Astrocyte (in vitro differentiated cells and primary cell): ENCODE measurements around the gene ACOT4. TPM values are rescaled to one million over a fixed set of nuclear protein-coding genes. Genes with fewer than 3 reads are reported as not detected.
"Not testable (repeated sequence)": the region's sequence is repeated elsewhere in the genome, so short reads cannot be mapped to it uniquely, and the experiment has no call there.

Experiments
- DNase-seq: peaks from one replicate; pipeline ENCODE4 v3.0.0-alpha.2; 2010; ENCODE audit warnings: low read depth
- FAIRE-seq: peaks from 2 replicates; lab custom pipeline; 2011; peaks lifted over from hg19 to GRCh38; lab: Jason Lieb, UNC
- H2AFZ ChIP-seq: 2 replicates; pipeline ENCODE4 v1.6.0; 2012; ENCODE audit warnings: low read depth, low read length, inconsistent platforms
- H3K27ac ChIP-seq: 2 replicates; pipeline ENCODE4 v1.5.1; 2011; ENCODE audit warnings: low read depth, low read length, inconsistent platforms
- H3K27me3 ChIP-seq: 2 replicates; pipeline ENCODE4 v1.6.0; 2011; ENCODE audit warnings: low read length, inconsistent platforms; ENCODE audit not compliant: insufficient read depth
- H3K36me3 ChIP-seq: 2 replicates; pipeline ENCODE4 v1.5.1; 2011; ENCODE audit warnings: low read length, inconsistent platforms; ENCODE audit not compliant: insufficient read depth
- H3K4me1 ChIP-seq: 2 replicates; pipeline ENCODE4 v1.5.1; 2011; ENCODE audit warnings: low read length, inconsistent platforms; ENCODE audit not compliant: insufficient read depth
- H3K4me2 ChIP-seq: 2 replicates; pipeline ENCODE4 v1.6.0; 2012; ENCODE audit warnings: low read length, inconsistent platforms
- H3K4me3 ChIP-seq: 2 replicates; pipeline ENCODE4 v1.5.1; 2011; ENCODE audit warnings: low read depth, mild to moderate bottlenecking, low read length, inconsistent platforms; ENCODE audit not compliant: insufficient read depth
- H3K79me2 ChIP-seq: 2 replicates; pipeline ENCODE4 v1.6.0; 2012; ENCODE audit warnings: mild to moderate bottlenecking, low read length, inconsistent platforms; ENCODE audit not compliant: insufficient read depth
- H3K9ac ChIP-seq: 2 replicates; pipeline ENCODE4 v1.6.0; 2012; ENCODE audit warnings: mild to moderate bottlenecking, low read length, inconsistent platforms
- H3K9me3 ChIP-seq: 2 replicates; pipeline ENCODE4 v1.5.1; 2012; ENCODE audit warnings: low read depth, mild to moderate bottlenecking, low read length, inconsistent platforms; ENCODE audit not compliant: insufficient read depth
- H4K20me1 ChIP-seq: 2 replicates; pipeline ENCODE4 v1.6.0; 2012; ENCODE audit warnings: low read length, inconsistent platforms; ENCODE audit not compliant: insufficient read depth
- H3K27ac Mint-ChIP-seq: one replicate; pipeline ENCODE4 v1.8.0; 2021; ENCODE audit warnings: mild to moderate bottlenecking, mixed read lengths; ENCODE audit not compliant: unreplicated experiment
- H3K27me3 Mint-ChIP-seq: one replicate; pipeline ENCODE4 v1.8.0; 2021; ENCODE audit warnings: low read depth, mixed read lengths; ENCODE audit not compliant: unreplicated experiment
- H3K36me3 Mint-ChIP-seq: one replicate; pipeline ENCODE4 v1.8.0; 2021; ENCODE audit warnings: low read depth, mixed read lengths; ENCODE audit not compliant: unreplicated experiment
- H3K4me1 Mint-ChIP-seq: one replicate; pipeline ENCODE4 v1.8.0; 2021; ENCODE audit warnings: low read depth, mixed read lengths; ENCODE audit not compliant: unreplicated experiment
- H3K4me3 Mint-ChIP-seq: one replicate; pipeline ENCODE4 v1.8.0; 2021; ENCODE audit warnings: mild to moderate bottlenecking, moderate library complexity, mixed read lengths; ENCODE audit not compliant: unreplicated experiment
- H3K9me3 Mint-ChIP-seq: one replicate; pipeline ENCODE4 v1.8.0; 2021; ENCODE audit warnings: mild to moderate bottlenecking, mixed read lengths; ENCODE audit not compliant: unreplicated experiment
- CTCF ChIP-seq: IDR thresholded peaks from 2 replicates; pipeline ENCODE4 v1.5.1; 2011; ENCODE audit warnings: low read depth, mild to moderate bottlenecking, inconsistent platforms, low read length, moderate library complexity; ENCODE audit not compliant: insufficient read depth
- EZH2 ChIP-seq: IDR thresholded peaks from 2 replicates; pipeline ENCODE4 v1.6.1; 2012; ENCODE audit warnings: mild to moderate bottlenecking, low read length, inconsistent platforms; ENCODE audit not compliant: insufficient read depth
- total RNA-seq: library from RNA; stranded (reverse); gene quantifications from 2 replicates; pipeline ENCODE4 v1.2.1, GENCODE V29; 2021

The ACOT4 gene
- total RNA-seq, 1 donor from 2014 or later: 0.14 TPM

GRCh38 chr14:73566431-73566830 is 25.2 kb upstream of the ACOT4 start:
- H3K4me3 Mint-ChIP-seq, H3K27me3 ChIP-seq, H3K27ac ChIP-seq, H3K27ac Mint-ChIP-seq, H4K20me1 ChIP-seq, H3K4me3 ChIP-seq, FAIRE-seq, H2AFZ ChIP-seq, H3K27me3 Mint-ChIP-seq, H3K36me3 ChIP-seq, DNase-seq, H3K9ac ChIP-seq, H3K36me3 Mint-ChIP-seq, H3K4me2 ChIP-seq, H3K4me1 Mint-ChIP-seq, H3K9me3 ChIP-seq: not testable (repeated sequence)
- peaks cover 11% of the 10 kb centered on the region for H3K79me2 ChIP-seq
- peaks cover 11% of the 10 kb centered on the region for H3K9me3 Mint-ChIP-seq
- peaks cover 13% of the 10 kb centered on the region for H3K4me1 ChIP-seq

- not testable (repeated sequence) for H2AFZ ChIP-seq, H3K9ac ChIP-seq, FAIRE-seq, H3K4me3 Mint-ChIP-seq, H3K4me3 ChIP-seq, H3K27ac ChIP-seq, H4K20me1 ChIP-seq, H3K9me3 Mint-ChIP-seq, H3K9me3 ChIP-seq, DNase-seq, H3K27ac Mint-ChIP-seq, H3K36me3 Mint-ChIP-seq, H3K27me3 ChIP-seq, H3K27me3 Mint-ChIP-seq, H3K4me2 ChIP-seq, H3K4me1 Mint-ChIP-seq, H3K36me3 ChIP-seq
- peaks cover 11% of the 10 kb centered on the region for H3K79me2 ChIP-seq
- peaks cover 13% of the 10 kb centered on the region for H3K4me1 ChIP-seq
Measured at GRCh38 chr14:73566935-73567334, 24.7 kb upstream of the ACOT4 start.

- Histone ChIP-seq H4K20me1 (peaks cover 3% of the 10 kb centered on the region), H3K36me3 (no peaks in the 10 kb centered on the region), H3K4me1 (peaks cover 13% of the 10 kb centered on the region), H3K27me3 (no peaks in the 10 kb centered on the region), H2AFZ (no peak overlapping the region), H3K79me2 (peaks cover 11% of the 10 kb centered on the region), H3K9me3 (no peaks in the 10 kb centered on the region), H3K9ac (no peak overlapping the region), H3K4me2 (peak overlapping the region; percentile 84), H3K27ac (no peak overlapping the region), H3K4me3 (no peak overlapping the region)
- TF ChIP-seq CTCF (no peak), EZH2 (no peak)
- Mint-ChIP-seq H3K27me3 (peaks cover 5% of the 10 kb centered on the region), H3K36me3 (peaks cover under 1% of the 10 kb centered on the region), H3K27ac (no peak overlapping the region), H3K4me3 (no peak overlapping the region), H3K9me3 (peaks cover 9% of the 10 kb centered on the region), H3K4me1 (peaks cover 7% of the 10 kb centered on the region)
- DNase-seq (no peak), FAIRE-seq (no peak)
Measured at GRCh38 chr14:73567358-73567757, 24.3 kb upstream of the ACOT4 start.
